DND-41 (cell line): ENCODE results near the gene HADHA.

Experiments
- CTCF ChIP-seq: IDR thresholded peaks from 2 replicates; pipeline ENCODE4 v1.5.1; 2012; ENCODE audit warnings: borderline replicate concordance, low read length, moderate library complexity, mild to moderate bottlenecking; ENCODE audit not compliant: poor library complexity, severe bottlenecking; ENCODE audit errors: extremely low read depth
- EZH2 ChIP-seq: IDR thresholded peaks from 3 replicates; pipeline ENCODE4 v1.6.1; 2012; ENCODE audit warnings: borderline replicate concordance, low read depth, mild to moderate bottlenecking, moderate library complexity, low read length, inconsistent platforms; ENCODE audit not compliant: severe bottlenecking

DNA sequence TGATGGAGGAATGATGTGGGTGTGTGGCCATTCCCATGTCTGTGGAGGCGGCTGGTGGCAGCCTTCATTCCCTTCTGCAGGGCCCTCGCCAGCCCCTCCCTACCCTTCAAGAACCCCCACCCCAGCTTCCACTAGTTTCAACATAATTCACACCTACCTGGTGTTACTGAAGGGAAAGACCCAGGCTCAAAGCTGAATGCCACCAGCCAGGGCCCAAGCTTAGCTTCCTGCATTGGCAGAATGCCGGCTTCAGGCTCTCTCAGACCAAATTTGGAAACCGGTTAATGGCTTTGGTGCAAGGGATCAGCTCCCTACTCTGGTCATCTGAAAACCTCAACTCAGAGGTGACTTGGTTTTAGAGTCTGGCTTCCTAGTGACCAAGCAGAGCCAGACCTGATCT is 54.7 kb downstream of the HADHA start:
- TF ChIP-seq CTCF: no peak
- TF ChIP-seq EZH2: no peak
